Spleen (tissue), 7 donors: ENCODE results near the gene DPF3.

ENCODE experiments used
- CTCF ChIP-seq, 11 experiments: fragments of 200-600 bp in 7 of 11; fragments of 450-650 bp in 4 of 11; sonication (generic) in 4 of 11; IDR thresholded peaks in 8 of 11; conservative IDR thresholded peaks in 3 of 11; 1 replicate in 7 of 11; 2 replicates in 4 of 11; pipeline versions ENCODE4 v1.4.0 to v1.8.0; 2016 to 2021; ENCODE audit warnings: antibody characterized with exemption in 11 of 11, inconsistent platforms in 4 of 11, mild to moderate bottlenecking in 1 of 11
- POLR2A ChIP-seq, 3 donors: fragments of 450-650 bp; IDR thresholded peaks; one replicate each; pipeline ENCODE4 v1.5.1; 2017; ENCODE audit warnings: antibody characterized with exemption in 3 of 3, mild to moderate bottlenecking in 1 of 3
- POLR2AphosphoS5 ChIP-seq, 3 donors: sonication (generic); formaldehyde crosslinking; IDR thresholded peaks; one replicate each; pipeline ENCODE4 v1.5.1; 2017; ENCODE audit warnings: antibody characterized with exemption in 3 of 3
- donor health status: DM: no; HTN: no; CAD: no; lungs with moderate emphysema.
- donor health status: DM: no; HTN: no; CAD: no.
- donor health status: DM: no; HTN: no; CAD: no.

DNA sequence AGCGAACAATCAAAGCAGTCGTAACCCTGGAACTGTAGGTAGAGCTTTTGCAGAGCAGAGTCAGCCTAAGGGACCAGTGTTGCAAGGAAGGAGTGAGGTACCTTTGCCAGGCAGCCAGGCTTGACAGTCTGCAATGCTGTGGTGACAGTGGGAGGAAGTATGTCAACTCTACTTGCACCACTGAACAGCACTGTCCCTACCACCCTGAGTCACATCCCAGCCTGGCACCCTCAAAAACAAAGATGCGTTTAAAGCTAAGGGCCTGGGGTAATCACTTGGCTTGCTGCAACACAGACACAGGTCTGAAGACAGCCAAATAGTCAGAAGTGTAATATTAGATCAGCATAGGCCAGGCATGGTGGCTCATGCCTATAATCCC, 141.9 kb downstream of the DPF3 start:
- TF ChIP-seq POLR2A (IDR thresholded peaks at IDR 0.05) (no peak), CTCF (IDR thresholded peaks at IDR 0.05 in 8 of 11, conservative IDR thresholded peaks at IDR 0.05 in 3 of 11) (no peak), POLR2AphosphoS5 (IDR thresholded peaks at IDR 0.05) (no peak)
